ENCODE measurements around the gene PNLDC1.
"Not testable (repeated sequence)": the region's sequence is repeated elsewhere in the genome, so short reads cannot be mapped to it uniquely, and the experiment has no call there.

PNLDC1 gene

GRCh38 chr6:159853754-159854153 lies 53.7 kb downstream of the PNLDC1 start:
- no peak for DNase-seq (ENCODE audit: low read depth)

- no peak for DNase-seq (ENCODE audit: low read depth)
Measured at GRCh38 chr6:159854959-159855358, 54.9 kb downstream of the PNLDC1 start.

GRCh38 chr6:159858259-159858658 lies 58.2 kb downstream of the PNLDC1 start:
- DNase-seq (ENCODE audit: low read depth), result no peak

DNA sequence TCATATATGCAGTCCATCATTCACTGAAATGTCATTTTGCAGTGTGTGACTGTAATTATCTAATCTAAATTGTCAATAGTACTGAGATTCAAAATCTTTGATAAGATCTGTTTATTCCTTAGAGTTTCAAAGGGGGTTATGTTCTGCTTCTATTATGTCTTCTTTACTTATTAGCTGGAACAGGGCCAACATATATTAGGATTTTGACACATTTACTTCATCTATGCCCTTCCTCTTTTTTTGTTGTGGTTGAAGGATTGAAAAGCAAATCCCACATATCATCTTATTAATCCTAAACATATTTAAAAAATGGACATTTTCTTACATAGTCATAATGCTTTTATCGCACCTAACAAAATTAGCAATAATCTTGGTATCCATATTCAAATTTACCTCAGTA lies 60.4 kb downstream of the PNLDC1 start:
- DNase-seq (ENCODE audit: low read depth), result no peak

GRCh38 chr6:159862103-159862502 lies 62.0 kb downstream of the PNLDC1 start:
- no peak for DNase-seq (ENCODE audit: low read depth)

GRCh38 chr6:159863341-159863740 lies 63.3 kb downstream of the PNLDC1 start:
- DNase-seq (ENCODE audit: low read depth), result not testable (repeated sequence)

- DNase-seq (ENCODE audit: low read depth), result no peak
Measured at GRCh38 chr6:159865226-159865920, 65.3 kb downstream of the PNLDC1 start.

- DNase-seq (ENCODE audit: low read depth), result no peak
Measured at GRCh38 chr6:159866286-159867247, 66.5 kb downstream of the PNLDC1 start.
